Naive thymus-derived CD8-positive, alpha-beta T cell (primary cell): Measurements from ENCODE around the gene MRPS26. TPM values are rescaled to one million over a fixed set of nuclear protein-coding genes. Genes with fewer than 3 reads are reported as not detected.
"Not testable (repeated sequence)": the region's sequence is repeated elsewhere in the genome, so short reads cannot be mapped to it uniquely, and the experiment has no call there.

ENCODE experiments used
- ATAC-seq, 2 donors: fragments of 150-1000 bp; cut with Tn5 transposase in 1 of 2; sonication (Bioruptor Pico), chemical (Tn5 transposase) in 1 of 2; 1 replicate in 1 of 2; 2 replicates in 1 of 2; pipeline ENCODE4 v1.10.0; 2021; ENCODE audit warnings: mild to moderate bottlenecking in 2 of 2, moderate library complexity in 2 of 2
- POLR2A ChIA-PET: fragments of 350-600 bp; sonication (Branson Sonifier 250); formaldehyde crosslinking; loops from one replicate; lab custom pipeline; 2021; ENCODE audit warnings: antibody characterized with exemption; lab: Charles Lee
- DNase-seq, 10 donors: peaks; one replicate each; pipeline versions ENCODE4 v3.0.0 to v3.0.0-alpha.2; 2020 to 2022
- H3K27ac Mint-ChIP-seq, 10 donors: one replicate each; pipeline ENCODE4 v1.8.0; 2020 to 2022; ENCODE audit warnings: mild to moderate bottlenecking in 10 of 10, mixed read lengths in 10 of 10, moderate library complexity in 4 of 10, inconsistent platforms in 1 of 10
- H3K27me3 Mint-ChIP-seq, 5 donors: one replicate each; pipeline ENCODE4 v1.8.0; 2021 to 2022; ENCODE audit warnings: mixed read lengths in 5 of 5
- H3K36me3 Mint-ChIP-seq, 3 donors: one replicate each; pipeline ENCODE4 v1.8.0; 2020 to 2022; ENCODE audit warnings: mixed read lengths in 3 of 3, mild to moderate bottlenecking in 2 of 3, inconsistent platforms in 1 of 3
- H3K4me1 Mint-ChIP-seq, 4 donors: one replicate each; pipeline ENCODE4 v1.8.0; 2021 to 2022; ENCODE audit warnings: mixed read lengths in 4 of 4
- H3K4me3 Mint-ChIP-seq, 10 donors: one replicate each; pipeline ENCODE4 v1.8.0; 2020 to 2022; ENCODE audit warnings: mild to moderate bottlenecking in 10 of 10, mixed read lengths in 10 of 10, moderate library complexity in 6 of 10, inconsistent platforms in 1 of 10
- H3K9me3 Mint-ChIP-seq, 9 donors: one replicate each; pipeline ENCODE4 v1.8.0; 2020 to 2022; ENCODE audit warnings: mixed read lengths in 9 of 9, mild to moderate bottlenecking in 3 of 9, inconsistent platforms in 1 of 9, moderate library complexity in 1 of 9
- polyA plus RNA-seq, 3 donors: library from polyadenylated mRNA; unstranded; fragments of 300-500 nt; fragmentation: Illumina TruSeq; gene quantifications; one replicate each; pipeline ENCODE4 v1.2.3, GENCODE V29; 2021
- total RNA-seq, 8 experiments: library from RNA in 2 of 8; stranded (reverse) in 2 of 8; gene quantifications; one replicate each; pipeline ENCODE4 v1.2.3 and lab custom pipeline; 2021 to 2026

The MRPS26 gene
- total and polyA plus RNA-seq, 5 experiments from 2014 or later = 27.6 to 81.8 (median 59.2) TPM

DNA sequence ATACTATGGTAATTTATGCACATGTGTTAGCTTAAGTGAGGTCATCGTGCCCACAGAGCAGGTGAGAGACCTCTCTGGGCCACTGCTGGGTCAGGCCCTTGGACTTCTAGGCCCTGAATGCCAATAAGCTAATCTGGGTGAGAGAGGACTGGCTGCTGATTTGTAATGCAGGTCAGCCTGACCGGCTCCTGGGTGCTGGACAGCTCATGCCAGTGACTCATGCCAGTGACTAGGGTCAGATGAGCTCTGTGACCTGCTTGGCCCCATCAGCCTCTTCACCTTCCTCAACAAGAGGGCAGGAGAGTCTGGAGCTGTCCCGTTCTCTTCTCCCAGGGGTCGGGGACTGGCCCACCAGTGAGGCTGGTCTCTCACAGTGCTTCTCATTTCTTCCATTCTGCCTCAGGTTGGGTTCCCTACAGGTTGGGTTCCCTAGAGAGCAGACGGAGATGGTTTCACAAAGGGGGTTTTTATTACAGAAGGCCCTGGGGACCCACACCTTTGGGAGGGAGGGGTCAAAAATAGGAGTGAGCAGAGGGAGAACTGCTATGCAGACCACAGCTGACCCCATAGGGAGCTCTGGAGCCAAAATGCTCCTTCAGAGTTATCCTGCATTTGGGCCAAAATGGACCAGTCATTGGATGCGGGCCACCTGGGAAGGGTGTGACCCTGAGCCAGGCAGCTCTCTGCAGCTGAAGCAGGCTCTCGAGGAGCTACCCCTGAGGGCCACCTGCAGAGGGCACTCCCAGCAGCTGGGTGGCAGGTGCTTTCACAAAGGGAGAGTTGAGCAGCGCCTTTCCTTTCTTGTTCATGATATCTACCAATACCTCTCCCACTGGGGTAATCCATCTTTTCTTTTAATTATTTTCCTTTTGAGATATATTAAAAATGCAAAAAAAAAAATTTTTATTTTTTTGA lies 23.4 kb downstream of the MRPS26 start:
- Mint-ChIP-seq H3K9me3 (no peaks in the 10 kb centered on the region), H3K27ac (peak overlapping the region in 2 of 10 donors; percentile 52 to 76), H3K36me3 (peaks cover 0 to 4% (median 2%) of the 10 kb centered on the region in 3 donors), H3K4me3 (peak overlapping the region in 1 of 10 donors; percentile 20), H3K27me3 (no peaks in the 10 kb centered on the region), H3K4me1 (peaks cover 11 to 36% (median 19%) of the 10 kb centered on the region in 4 donors)
- DNase-seq (peak; percentile 30 to 83 (median 54)), ATAC-seq (peak; percentile 49 to 67)
- POLR2A ChIA-PET = interaction anchor here (0.6 to 5.6 kb wide), 9 partner anchors 9 to 103 kb away, joined by 3 to 63 read pairs (median 3); no protein-coding TSS in a partner anchor

DNA sequence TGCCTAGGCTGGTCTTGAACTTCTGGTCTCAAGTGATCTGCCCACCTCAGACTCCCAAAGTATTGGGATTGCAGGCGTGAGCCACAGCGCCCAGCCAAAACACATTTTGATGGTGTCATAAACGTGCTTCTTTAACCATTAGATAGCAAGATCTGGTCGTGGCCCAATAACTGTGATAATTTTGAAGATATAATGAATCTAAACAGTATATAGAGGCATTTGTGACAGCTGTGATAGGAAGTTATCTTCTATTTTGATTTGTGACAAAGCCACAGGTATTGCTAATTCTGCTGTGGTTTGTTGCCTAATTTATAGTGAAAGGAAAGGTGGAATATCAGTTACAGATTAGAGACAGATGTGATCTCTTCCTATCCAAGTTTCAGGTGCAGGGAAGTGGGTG lies 24.9 kb downstream of the MRPS26 start:
- POLR2A ChIA-PET = interaction anchor here (5.6 kb wide), 1 partner anchor 22 kb away, joined by 63 read pairs; no protein-coding TSS in a partner anchor
- Mint-ChIP-seq H3K9me3 (no peaks in the 10 kb centered on the region), H3K4me3 (peak overlapping the region; percentile 74 to 93 (median 86)), H3K27ac (peak overlapping the region in 9 of 10 donors; percentile 51 to 94 (median 86)), H3K27me3 (peaks cover 0 to 1% (median 0%) of the 10 kb centered on the region in 5 donors), H3K4me1 (peaks cover 11 to 32% (median 18%) of the 10 kb centered on the region in 4 donors), H3K36me3 (peaks cover 0 to 4% (median 2%) of the 10 kb centered on the region in 3 donors)
- no peak for ATAC-seq
- DNase-seq = no peak

DNA sequence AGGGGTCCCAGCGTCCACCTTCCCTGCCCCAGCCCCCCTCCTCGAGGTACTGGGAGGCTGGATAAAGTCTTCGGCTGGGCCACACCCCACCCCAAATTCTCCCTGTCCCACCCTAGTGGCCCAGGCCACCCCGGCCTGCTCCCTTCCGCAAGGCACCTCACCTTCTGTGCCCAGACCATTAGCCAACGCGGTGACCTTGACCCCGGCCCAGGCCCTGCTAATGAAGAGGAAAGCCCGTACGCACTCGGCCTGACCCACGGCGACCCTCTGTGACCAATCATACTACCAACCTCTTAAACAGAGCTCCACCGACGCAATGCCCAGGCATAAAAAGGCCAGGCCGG lies 25.4 kb downstream of the MRPS26 start:
- H3K36me3 Mint-ChIP-seq = peaks cover 0 to 4% (median 2%) of the 10 kb centered on the region in 3 donors
- H3K9me3 Mint-ChIP-seq = no peaks in the 10 kb centered on the region
- H3K27me3 Mint-ChIP-seq = peaks cover 0 to 1% (median 0%) of the 10 kb centered on the region in 5 donors
- H3K27ac Mint-ChIP-seq = peak overlapping the region in 9 of 10 donors; percentile 51 to 90 (median 82)
- POLR2A ChIA-PET = interaction anchor here (0.9 to 5.6 kb wide), 7 partner anchors 17 to 88 kb away, joined by 3 to 63 read pairs (median 4); partner anchors contain the start of genes FASTKD5, MRPS26 and UBOX5
- ATAC-seq (no peak), DNase-seq (no peak)
- H3K4me3 Mint-ChIP-seq = peak overlapping the region; percentile 74 to 93 (median 86)
- peaks cover 11 to 31% (median 18%) of the 10 kb centered on the region in 4 donors for H3K4me1 Mint-ChIP-seq

DNA sequence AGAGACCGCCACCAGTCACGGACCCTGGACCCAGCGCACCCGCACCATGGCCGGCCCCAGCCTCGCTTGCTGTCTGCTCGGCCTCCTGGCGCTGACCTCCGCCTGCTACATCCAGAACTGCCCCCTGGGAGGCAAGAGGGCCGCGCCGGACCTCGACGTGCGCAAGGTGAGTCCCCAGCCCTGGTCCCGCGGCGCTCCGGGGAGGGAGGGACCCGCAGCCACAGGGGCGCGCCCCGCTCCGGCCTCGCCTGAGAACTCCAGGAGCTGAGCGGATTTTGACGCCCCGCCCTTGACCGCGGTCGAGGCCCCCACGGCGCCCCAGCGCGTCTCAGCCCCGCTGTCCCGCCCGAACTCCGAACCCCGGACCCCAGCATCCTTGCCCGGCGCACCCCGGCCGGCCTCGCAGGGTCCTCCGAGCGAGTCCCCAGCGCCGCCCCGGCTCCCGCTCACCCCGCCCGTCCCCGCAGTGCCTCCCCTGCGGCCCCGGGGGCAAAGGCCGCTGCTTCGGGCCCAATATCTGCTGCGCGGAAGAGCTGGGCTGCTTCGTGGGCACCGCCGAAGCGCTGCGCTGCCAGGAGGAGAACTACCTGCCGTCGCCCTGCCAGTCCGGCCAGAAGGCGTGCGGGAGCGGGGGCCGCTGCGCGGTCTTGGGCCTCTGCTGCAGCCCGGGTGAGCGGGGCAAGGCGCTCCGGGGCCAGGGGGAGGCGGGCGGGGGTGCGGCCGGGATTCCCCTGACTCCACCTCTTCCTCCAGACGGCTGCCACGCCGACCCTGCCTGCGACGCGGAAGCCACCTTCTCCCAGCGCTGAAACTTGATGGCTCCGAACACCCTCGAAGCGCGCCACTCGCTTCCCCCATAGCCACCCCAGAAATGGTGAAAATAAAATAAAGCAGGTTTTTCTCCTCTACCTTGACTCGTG lies 26.0 kb downstream of the MRPS26 start, which contains the start of gene OXT:
TSS of gene OXT (plus strand) at position 11 of the 920 bp plus-strand sequence. CDS start at position 47, 36 bp downstream.
- Mint-ChIP-seq H3K4me1 (peaks cover 14 to 29% (median 20%) of the 10 kb centered on the region in 4 donors), H3K4me3 (peak within 1 kb of the TSS; percentile 74 to 93 (median 88)), H3K27ac (peak within 1 kb of the TSS; percentile 71 to 95 (median 92)), H3K9me3 (no peaks in the 10 kb centered on the region), H3K27me3 (peaks cover 0 to 1% (median 0%) of the 10 kb centered on the region in 5 donors), H3K36me3 (peaks cover 0 to 4% (median 2%) of the 10 kb centered on the region in 3 donors)
- peak; percentile 81 to 87 for ATAC-seq
- DNase-seq = peak; percentile 53 to 86 (median 68)
- POLR2A ChIA-PET = interaction anchor here (0.7 to 5.6 kb wide), 11 partner anchors 10 to 88 kb away, joined by 3 to 63 read pairs (median 4); partner anchors contain the start of genes FASTKD5, MRPS26 and UBOX5

DNA sequence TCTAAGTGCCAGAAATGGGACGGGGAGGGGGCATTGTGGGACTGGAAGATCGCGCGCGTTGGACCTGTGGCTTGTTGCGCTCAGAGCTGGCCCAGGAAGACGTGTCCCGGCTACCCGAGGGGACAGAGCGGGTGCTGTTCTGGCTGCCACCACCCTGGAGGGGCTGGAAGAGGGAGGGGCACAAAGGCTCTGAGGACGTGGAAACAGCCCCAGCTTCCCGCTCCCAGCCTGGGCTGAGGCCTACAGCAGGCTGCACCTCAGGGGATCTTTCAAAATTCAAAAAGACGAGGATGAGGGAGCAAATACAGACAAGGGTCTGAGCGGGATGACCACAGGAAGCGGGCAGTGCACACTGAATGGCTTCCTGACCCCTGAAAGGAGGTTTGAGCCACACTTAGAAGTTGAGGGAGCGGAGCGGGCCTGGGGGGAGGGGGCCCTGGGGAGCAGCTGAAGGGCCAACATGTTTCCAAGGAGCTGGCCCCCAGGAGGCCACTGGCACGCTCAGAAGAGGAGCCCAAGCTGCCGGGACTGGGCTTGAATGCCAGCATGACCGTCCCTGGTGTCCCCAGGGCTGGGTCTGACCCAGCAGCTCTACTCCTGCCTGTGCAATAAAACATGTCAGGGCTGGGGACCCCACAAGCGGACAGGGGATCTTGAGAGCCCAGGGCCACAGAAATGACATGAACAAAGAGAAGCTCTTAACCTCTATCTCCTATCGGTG lies 26.8 kb downstream of the MRPS26 start:
- POLR2A ChIA-PET = interaction anchor here (0.6 to 5.6 kb wide), 13 partner anchors 10 to 151 kb away, joined by 3 to 63 read pairs (median 4); partner anchors contain the start of genes FASTKD5, ITPA, MRPS26 and UBOX5
- peak overlapping the region; percentile 74 to 89 (median 87) for H3K4me3 Mint-ChIP-seq
- peaks cover 16 to 33% (median 26%) of the 10 kb centered on the region in 4 donors for H3K4me1 Mint-ChIP-seq
- peaks cover 0 to under 1% (median 0%) of the 10 kb centered on the region in 9 donors for H3K9me3 Mint-ChIP-seq
- peaks cover 0 to 4% (median 2%) of the 10 kb centered on the region in 3 donors for H3K36me3 Mint-ChIP-seq
- H3K27ac Mint-ChIP-seq = peak overlapping the region; percentile 71 to 95 (median 91)
- ATAC-seq = no peak
- H3K27me3 Mint-ChIP-seq = peaks cover 0 to 1% (median 0%) of the 10 kb centered on the region in 5 donors
- DNase-seq = no peak

DNA sequence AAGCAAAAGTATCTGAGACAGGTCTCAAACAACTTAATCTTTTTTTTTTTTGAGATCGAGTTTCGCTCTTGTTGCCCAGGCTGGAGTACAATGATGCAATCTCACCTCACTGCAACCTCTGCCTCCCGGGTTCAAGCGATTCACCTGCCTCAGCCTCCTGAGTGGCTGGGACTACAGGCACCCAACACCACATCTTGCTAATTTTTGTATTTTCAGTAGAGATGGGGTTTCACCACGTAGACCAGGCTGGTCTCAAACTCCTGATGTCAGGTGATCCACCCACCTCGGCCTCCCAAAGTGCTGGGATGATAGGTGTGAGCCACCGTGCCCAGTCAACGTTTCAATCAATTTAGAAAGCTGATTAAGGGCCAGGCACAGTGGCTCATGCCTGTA lies 27.4 kb downstream of the MRPS26 start:
- not testable (repeated sequence) for H3K9me3 Mint-ChIP-seq, H3K27me3 Mint-ChIP-seq, DNase-seq, H3K36me3 Mint-ChIP-seq, ATAC-seq
- Mint-ChIP-seq H3K27ac (peak overlapping the region in 5 of 10 donors; percentile 66 to 95 (median 86)), H3K4me3 (peak overlapping the region in 7 of 10 donors; percentile 30 to 88 (median 55)), H3K4me1 (peaks cover 19 to 35% (median 29%) of the 10 kb centered on the region in 4 donors)
- POLR2A ChIA-PET = interaction anchor here (0.5 to 5.6 kb wide), 7 partner anchors 13 to 255 kb away, joined by 3 to 63 read pairs (median 3); partner anchors contain the start of gene ITPA

DNA sequence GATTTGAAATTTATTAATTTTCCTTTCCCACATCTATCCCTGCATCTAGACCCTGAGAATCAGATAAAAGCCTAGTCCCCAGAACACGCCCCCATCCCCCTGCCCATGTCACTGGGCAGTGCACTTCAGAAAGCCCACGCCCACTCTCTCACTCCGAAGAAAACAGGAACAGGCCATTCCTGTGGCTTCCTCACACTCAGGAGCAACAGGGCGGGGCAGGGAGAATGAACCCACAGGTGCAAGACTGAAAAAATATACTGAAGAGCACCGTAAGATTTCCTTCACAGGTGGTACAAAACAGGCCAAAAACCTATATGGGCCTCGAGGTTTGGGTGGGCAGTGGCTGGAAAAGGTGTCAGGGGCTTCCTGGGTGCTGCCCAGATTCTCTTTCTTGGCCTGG lies 29.0 kb downstream of the MRPS26 start:
- H3K4me1 Mint-ChIP-seq = peaks cover 16 to 35% (median 26%) of the 10 kb centered on the region in 4 donors
- DNase-seq = no peak
- peaks cover 0 to 3% (median 0%) of the 10 kb centered on the region in 9 donors for H3K9me3 Mint-ChIP-seq
- peaks cover 0 to 2% (median 0%) of the 10 kb centered on the region in 5 donors for H3K27me3 Mint-ChIP-seq
- POLR2A ChIA-PET = interaction anchor here (1.3 to 2.0 kb wide), 2 partner anchors 18 to 27 kb away, joined by 5 to 6 read pairs; no protein-coding TSS in a partner anchor
- peak overlapping the region in 1 of 10 donors; percentile 33 for H3K4me3 Mint-ChIP-seq
- ATAC-seq = no peak
- peak overlapping the region in 4 of 10 donors; percentile 27 to 63 (median 32) for H3K27ac Mint-ChIP-seq
- no peaks in the 10 kb centered on the region for H3K36me3 Mint-ChIP-seq

DNA sequence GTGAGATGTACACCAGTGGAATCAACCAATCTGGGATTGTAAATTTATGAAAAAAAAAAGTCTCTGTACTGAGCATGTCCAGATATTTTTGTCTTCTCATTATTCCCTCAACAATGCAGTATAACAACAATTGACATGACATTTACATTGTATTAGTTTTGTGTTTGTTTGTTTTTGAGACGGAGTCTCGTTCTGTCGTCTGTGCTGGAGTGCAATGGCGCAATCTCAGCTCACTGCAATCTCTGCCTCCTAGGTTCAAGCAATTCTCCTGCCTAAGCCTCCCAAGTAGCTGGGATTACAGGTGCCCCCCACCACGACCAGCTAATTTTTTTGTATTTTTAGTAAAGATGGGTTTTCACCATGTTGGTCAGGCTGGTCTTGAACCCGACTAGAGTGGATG lies 29.5 kb downstream of the MRPS26 start:
- H3K27ac Mint-ChIP-seq = peak overlapping the region in 1 of 10 donors; percentile 27
- H3K9me3 Mint-ChIP-seq, ATAC-seq, H3K4me3 Mint-ChIP-seq, H3K27me3 Mint-ChIP-seq, DNase-seq, H3K36me3 Mint-ChIP-seq: not testable (repeated sequence)
- H3K4me1 Mint-ChIP-seq = peaks cover 16 to 35% (median 26%) of the 10 kb centered on the region in 4 donors
- POLR2A ChIA-PET = interaction anchor here (1.3 to 2.0 kb wide), 2 partner anchors 17 to 27 kb away, joined by 5 to 6 read pairs; no protein-coding TSS in a partner anchor

DNA sequence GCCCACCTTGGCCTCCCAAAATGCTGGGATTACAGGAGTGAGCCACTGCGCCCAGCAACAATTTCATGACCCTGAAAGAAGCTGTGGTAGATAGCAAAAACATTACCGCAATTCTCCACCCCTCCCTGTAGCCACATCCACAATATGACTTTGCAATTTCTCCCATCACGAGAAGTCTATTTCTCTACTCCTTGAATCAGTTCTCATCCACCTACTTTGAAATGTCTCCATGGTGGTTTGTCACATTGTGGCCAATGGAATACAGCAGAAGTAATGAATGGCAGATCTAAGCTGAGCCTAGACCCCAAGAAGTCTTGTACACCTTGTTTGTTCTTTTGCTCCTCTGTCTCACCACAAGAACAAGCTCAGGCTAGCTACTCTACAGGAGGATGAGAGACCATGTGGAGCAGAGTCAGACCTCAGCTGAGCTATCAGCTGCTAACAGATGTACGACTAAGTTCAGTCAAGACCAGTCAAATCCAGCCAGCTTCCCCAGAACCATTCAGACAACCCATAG lies 31.8 kb downstream of the MRPS26 start:
- peak in 4 of 10 donors; percentile 19 to 64 (median 53) for DNase-seq
- Mint-ChIP-seq H3K27me3 (peaks cover 2 to 25% (median 20%) of the 10 kb centered on the region in 5 donors), H3K4me1 (peaks cover 11 to 27% (median 17%) of the 10 kb centered on the region in 4 donors), H3K9me3 (peaks cover 0 to 3% (median 0%) of the 10 kb centered on the region in 9 donors), H3K4me3 (peak overlapping the region; percentile 21 to 79 (median 62)), H3K36me3 (no peaks in the 10 kb centered on the region), H3K27ac (peak overlapping the region in 8 of 10 donors; percentile 16 to 83 (median 62))
- POLR2A ChIA-PET = interaction anchor here (0.6 to 1.7 kb wide), 11 partner anchors 8 to 138 kb away, joined by 3 to 46 read pairs (median 4); no protein-coding TSS in a partner anchor
- peak; percentile 56 to 66 for ATAC-seq

DNA sequence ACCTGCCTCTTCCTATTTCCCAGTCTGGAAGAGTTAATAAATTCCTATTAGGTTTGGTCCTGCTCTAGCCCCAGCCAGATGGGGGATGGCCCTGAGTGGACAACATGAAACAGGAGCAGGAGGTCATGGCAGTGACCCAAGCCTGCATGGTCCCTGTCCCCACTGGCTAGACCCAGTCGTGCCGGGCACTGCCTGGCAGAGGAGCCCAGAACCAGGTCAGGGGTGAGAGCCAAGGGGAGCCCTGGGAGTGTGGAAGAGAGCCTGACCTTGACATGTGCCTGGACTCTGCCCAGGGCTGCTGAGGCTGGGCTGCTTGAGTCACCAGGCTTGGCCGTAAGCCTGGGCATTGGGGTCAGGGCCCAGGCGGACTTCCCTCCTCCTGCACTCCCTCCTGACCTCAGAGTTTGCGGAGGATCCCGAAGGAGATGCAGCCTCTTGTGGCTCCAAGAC lies 35.1 kb downstream of the MRPS26 start:
- ATAC-seq (no peak), DNase-seq (no peak)
- Mint-ChIP-seq H3K27me3 (peaks cover 2 to 44% (median 21%) of the 10 kb centered on the region in 5 donors), H3K27ac (no peak overlapping the region), H3K9me3 (peaks cover 0 to 3% (median 0%) of the 10 kb centered on the region in 9 donors), H3K4me3 (peak overlapping the region in 3 of 10 donors; percentile 26 to 66 (median 43)), H3K4me1 (peaks cover 11 to 29% (median 25%) of the 10 kb centered on the region in 4 donors), H3K36me3 (no peaks in the 10 kb centered on the region)
- POLR2A ChIA-PET = no interaction called here
